Stimulated activated naive CD8-positive, alpha-beta T cell treated with anti-CD3 and anti-CD28 coated beads, Interleukin-15, Interleukin-2, amounts not matched to agents 100 ng/mL and 50 ng/mL, for 24 hours (primary cell): ENCODE results near the gene MET.
"Not testable (repeated sequence)": the region's sequence is repeated elsewhere in the genome, so short reads cannot be mapped to it uniquely, and the experiment has no call there.

Source experiments
- H3K27ac Mint-ChIP-seq: one replicate; pipeline ENCODE4 v1.8.0; 2021; ENCODE audit warnings: mild to moderate bottlenecking, mixed read lengths
- H3K27me3 Mint-ChIP-seq: one replicate; pipeline ENCODE4 v1.8.0; 2021; ENCODE audit warnings: mixed read lengths
- H3K36me3 Mint-ChIP-seq: one replicate; pipeline ENCODE4 v1.8.0; 2021; ENCODE audit warnings: low read depth, mixed read lengths
- H3K4me1 Mint-ChIP-seq: one replicate; pipeline ENCODE4 v1.8.0; 2021; ENCODE audit warnings: low read depth, mixed read lengths
- H3K4me3 Mint-ChIP-seq: one replicate; pipeline ENCODE4 v1.8.0; 2021; ENCODE audit warnings: mild to moderate bottlenecking, mixed read lengths
- H3K9me3 Mint-ChIP-seq: one replicate; pipeline ENCODE4 v1.8.0; 2021; ENCODE audit warnings: mixed read lengths

Gene MET

GRCh38 chr7:116800594-116800993 lies 128.6 kb downstream of the MET start:
- peaks cover 30% of the 10 kb centered on the region for H3K27me3 Mint-ChIP-seq
- peaks cover 8% of the 10 kb centered on the region for H3K4me1 Mint-ChIP-seq
- no peak overlapping the region for H3K27ac Mint-ChIP-seq
- no peaks in the 10 kb centered on the region for H3K36me3 Mint-ChIP-seq
- no peaks in the 10 kb centered on the region for H3K9me3 Mint-ChIP-seq
- no peak overlapping the region for H3K4me3 Mint-ChIP-seq

- peaks cover 8% of the 10 kb centered on the region for H3K4me1 Mint-ChIP-seq
- H3K27ac Mint-ChIP-seq = no peak overlapping the region
- peaks cover 30% of the 10 kb centered on the region for H3K27me3 Mint-ChIP-seq
- no peaks in the 10 kb centered on the region for H3K36me3 Mint-ChIP-seq
- H3K9me3 Mint-ChIP-seq = no peaks in the 10 kb centered on the region
- no peak overlapping the region for H3K4me3 Mint-ChIP-seq
Measured at GRCh38 chr7:116801092-116801710, 129.2 kb downstream of the MET start.

GRCh38 chr7:116802144-116802745 lies 130.2 kb downstream of the MET start:
- H3K36me3 Mint-ChIP-seq = no peaks in the 10 kb centered on the region
- peaks cover 30% of the 10 kb centered on the region for H3K27me3 Mint-ChIP-seq
- peaks cover 8% of the 10 kb centered on the region for H3K4me1 Mint-ChIP-seq
- H3K4me3 Mint-ChIP-seq = no peak overlapping the region
- H3K9me3 Mint-ChIP-seq = no peaks in the 10 kb centered on the region
- no peak overlapping the region for H3K27ac Mint-ChIP-seq

- peaks cover 28% of the 10 kb centered on the region for H3K27me3 Mint-ChIP-seq
- no peaks in the 10 kb centered on the region for H3K9me3 Mint-ChIP-seq
- no peaks in the 10 kb centered on the region for H3K36me3 Mint-ChIP-seq
- no peak overlapping the region for H3K4me3 Mint-ChIP-seq
- H3K4me1 Mint-ChIP-seq = peaks cover 8% of the 10 kb centered on the region
- H3K27ac Mint-ChIP-seq = no peak overlapping the region
Measured at GRCh38 chr7:116802746-116803152, 130.8 kb downstream of the MET start.

- Mint-ChIP-seq H3K4me3 (no peak overlapping the region), H3K36me3 (no peaks in the 10 kb centered on the region), H3K9me3 (no peaks in the 10 kb centered on the region), H3K27me3 (peaks cover 21% of the 10 kb centered on the region), H3K27ac (no peak overlapping the region), H3K4me1 (peaks cover 8% of the 10 kb centered on the region)
Measured at GRCh38 chr7:116804471-116804870, 132.5 kb downstream of the MET start.

GRCh38 chr7:116805100-116805544 lies 133.1 kb downstream of the MET start:
- Mint-ChIP-seq H3K4me3 (no peak overlapping the region), H3K4me1 (peaks cover 8% of the 10 kb centered on the region), H3K9me3 (no peaks in the 10 kb centered on the region), H3K27ac (no peak overlapping the region), H3K36me3 (no peaks in the 10 kb centered on the region), H3K27me3 (peaks cover 19% of the 10 kb centered on the region)

DNA sequence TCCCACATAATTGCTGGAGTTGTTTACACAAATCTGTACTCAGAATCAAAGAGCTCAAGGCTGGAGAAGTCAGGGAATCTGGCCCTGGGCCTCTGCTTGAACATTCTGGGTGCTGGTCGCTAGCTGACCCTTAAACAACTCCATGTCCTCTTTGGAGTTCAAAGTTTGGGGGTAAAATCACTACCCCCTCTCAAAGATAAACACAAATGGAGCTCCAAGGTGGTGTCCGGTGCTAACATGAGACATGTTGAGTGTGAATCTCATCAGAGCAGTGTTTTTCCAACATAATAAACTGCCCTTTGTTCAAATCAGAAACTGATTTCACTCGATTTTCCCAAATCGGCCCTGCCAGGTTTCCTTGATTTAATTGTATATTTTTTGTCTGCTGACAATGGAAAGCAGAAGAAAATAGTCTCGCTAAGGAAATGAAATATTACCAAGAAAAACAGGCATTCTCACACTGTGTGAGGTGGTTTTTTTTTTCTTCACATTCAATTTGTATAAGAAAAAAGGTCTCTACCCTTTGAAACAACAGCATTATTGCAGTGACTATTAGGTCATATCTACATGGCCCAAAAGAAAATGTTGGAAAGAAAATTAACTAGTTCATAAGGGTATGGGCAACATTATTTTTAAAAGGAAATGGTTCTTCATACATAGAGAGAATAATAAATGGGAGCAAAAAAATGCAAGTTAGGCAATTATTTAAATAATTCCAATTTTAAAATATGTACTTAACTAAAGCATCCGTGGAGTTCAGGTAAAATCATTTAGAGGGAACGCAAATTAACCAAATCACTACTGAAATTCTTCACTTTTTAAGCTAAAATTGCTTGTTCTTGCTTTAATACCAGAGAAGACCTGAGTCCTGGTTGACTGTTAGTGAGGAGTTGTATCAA lies 134.3 kb downstream of the MET start:
- H3K36me3 Mint-ChIP-seq = no peaks in the 10 kb centered on the region
- no peak overlapping the region for H3K4me3 Mint-ChIP-seq
- no peaks in the 10 kb centered on the region for H3K9me3 Mint-ChIP-seq
- peaks cover 8% of the 10 kb centered on the region for H3K4me1 Mint-ChIP-seq
- peaks cover 11% of the 10 kb centered on the region for H3K27me3 Mint-ChIP-seq
- no peak overlapping the region for H3K27ac Mint-ChIP-seq

DNA sequence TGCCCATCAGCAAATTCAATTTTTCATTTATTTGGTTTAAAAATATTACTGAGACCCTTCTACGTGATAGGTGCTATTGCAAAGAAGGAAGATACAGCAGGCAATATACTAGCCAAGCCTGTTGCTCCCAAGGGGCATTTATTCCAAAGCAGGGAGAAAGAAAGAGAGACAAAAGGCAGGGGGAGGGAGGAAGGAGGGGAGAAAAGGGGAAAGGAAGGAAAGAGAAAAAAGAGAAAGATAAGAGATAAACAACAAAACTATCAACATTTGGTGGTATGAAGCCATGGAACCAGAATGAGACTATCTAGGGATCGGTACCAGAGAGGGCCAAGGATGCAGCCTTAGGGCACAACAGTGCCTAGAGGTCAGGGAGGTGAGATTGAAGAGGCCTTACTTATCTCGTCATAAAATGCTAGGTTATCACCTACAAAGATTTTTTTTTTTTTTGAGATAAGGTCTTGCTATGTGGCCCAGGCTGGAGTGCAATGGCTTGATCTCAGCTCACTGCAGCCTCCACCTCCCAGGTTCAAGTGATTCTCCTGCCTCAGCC lies 135.1 kb downstream of the MET start:
- Mint-ChIP-seq H3K9me3 (no peaks in the 10 kb centered on the region), H3K27me3 (peaks cover 10% of the 10 kb centered on the region), H3K27ac (no peak overlapping the region), H3K4me1 (peaks cover 8% of the 10 kb centered on the region), H3K4me3 (no peak overlapping the region), H3K36me3 (no peaks in the 10 kb centered on the region)

- Mint-ChIP-seq H3K27me3 (peaks cover 3% of the 10 kb centered on the region), H3K9me3 (no peaks in the 10 kb centered on the region), H3K4me3 (no peak overlapping the region), H3K36me3 (no peaks in the 10 kb centered on the region), H3K27ac (no peak overlapping the region), H3K4me1 (no peaks in the 10 kb centered on the region)
Measured at GRCh38 chr7:116809636-116810266, 137.8 kb downstream of the MET start.

GRCh38 chr7:116810267-116811116 lies 138.5 kb downstream of the MET start:
- no peak overlapping the region for H3K4me3 Mint-ChIP-seq
- no peaks in the 10 kb centered on the region for H3K4me1 Mint-ChIP-seq
- H3K36me3 Mint-ChIP-seq = no peaks in the 10 kb centered on the region
- no peaks in the 10 kb centered on the region for H3K27me3 Mint-ChIP-seq
- H3K9me3 Mint-ChIP-seq = no peaks in the 10 kb centered on the region
- H3K27ac Mint-ChIP-seq = no peak overlapping the region

GRCh38 chr7:116811768-116812167 lies 139.8 kb downstream of the MET start:
- no peaks in the 10 kb centered on the region for H3K36me3 Mint-ChIP-seq
- no peak overlapping the region for H3K27ac Mint-ChIP-seq
- no peaks in the 10 kb centered on the region for H3K27me3 Mint-ChIP-seq
- no peaks in the 10 kb centered on the region for H3K4me1 Mint-ChIP-seq
- H3K4me3 Mint-ChIP-seq = no peak overlapping the region
- no peaks in the 10 kb centered on the region for H3K9me3 Mint-ChIP-seq

DNA sequence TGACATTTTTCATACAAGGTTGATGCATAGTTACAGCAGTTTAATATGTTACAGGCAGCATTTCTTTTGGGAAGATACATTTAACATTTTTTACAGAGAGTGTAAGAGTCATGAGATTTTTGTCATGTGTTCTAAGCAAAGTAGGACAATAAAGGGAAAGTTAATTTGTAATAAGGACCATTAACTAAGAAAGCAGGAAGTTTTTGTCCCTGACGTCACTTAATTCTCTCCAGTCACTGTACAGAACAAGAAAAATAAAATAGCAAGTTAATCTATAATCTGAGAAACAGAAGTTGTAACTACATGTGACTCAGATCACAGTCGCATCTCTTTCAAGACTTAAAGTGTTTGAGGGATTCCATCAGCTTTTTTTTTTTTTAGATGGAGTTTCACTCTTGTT lies 140.9 kb downstream of the MET start:
- Mint-ChIP-seq H3K36me3 (no peaks in the 10 kb centered on the region), H3K9me3 (no peaks in the 10 kb centered on the region), H3K27ac (no peak overlapping the region), H3K27me3 (no peaks in the 10 kb centered on the region), H3K4me3 (no peak overlapping the region), H3K4me1 (no peaks in the 10 kb centered on the region)

DNA sequence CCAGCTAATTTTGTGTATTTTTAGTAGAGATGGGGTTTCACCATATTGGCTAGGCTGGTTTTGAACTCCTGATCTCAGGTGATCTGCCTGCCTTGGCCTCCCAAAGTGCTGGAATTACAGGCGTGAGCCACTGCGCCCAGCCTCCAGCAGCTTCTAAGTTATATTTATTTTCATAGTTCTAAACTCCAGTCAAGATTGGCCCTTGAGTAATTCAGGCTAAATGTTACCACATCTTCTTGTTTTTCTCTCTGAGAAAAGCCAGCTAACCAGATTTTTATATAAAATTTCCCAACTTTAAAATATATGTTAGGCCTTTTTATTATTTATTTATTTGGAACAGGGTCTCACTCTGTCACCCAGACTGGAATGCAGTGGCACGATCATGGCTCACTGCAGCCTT lies 141.4 kb downstream of the MET start:
- not testable (repeated sequence) for H3K4me1 Mint-ChIP-seq, H3K27me3 Mint-ChIP-seq, H3K9me3 Mint-ChIP-seq, H3K27ac Mint-ChIP-seq, H3K36me3 Mint-ChIP-seq, H3K4me3 Mint-ChIP-seq

- Mint-ChIP-seq H3K27me3 (peaks cover 6% of the 10 kb centered on the region), H3K4me3 (no peak overlapping the region), H3K9me3 (no peaks in the 10 kb centered on the region), H3K36me3 (no peaks in the 10 kb centered on the region), H3K4me1 (no peaks in the 10 kb centered on the region), H3K27ac (no peak overlapping the region)
Measured at GRCh38 chr7:116815041-116815440, 143.0 kb downstream of the MET start.
